ENCODE results near the gene SLC23A2. TPM values are rescaled to one million over a fixed set of nuclear protein-coding genes. Genes with fewer than 3 reads are reported as not detected.

SLC23A2 gene
- polyA plus RNA-seq, 1 of the 3 experiments (the other 2 are of a cell fraction): 14.0 TPM

DNA sequence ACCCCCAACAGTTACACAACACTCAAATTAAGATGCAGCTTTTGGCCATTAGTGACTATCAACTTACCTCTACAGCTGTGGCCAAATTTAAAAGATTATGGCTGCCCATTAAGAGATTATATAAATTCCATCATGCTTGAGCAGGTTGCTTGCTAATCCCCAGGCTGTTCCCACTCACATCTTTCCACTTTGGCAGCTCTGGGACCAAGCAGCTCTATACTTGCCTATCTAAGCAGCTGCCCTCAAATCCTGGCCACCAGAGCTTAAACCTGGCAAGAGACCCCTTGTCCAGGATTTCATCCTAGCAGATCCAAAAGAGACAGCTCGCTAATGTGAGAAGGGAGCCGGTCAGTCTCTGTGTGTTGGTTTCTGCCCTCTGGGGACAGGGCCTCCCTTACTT lies 127.9 kb downstream of the SLC23A2 start:
- Histone ChIP-seq H3F3A (replicated peaks; ENCODE audit: insufficient read depth) (no peaks in the 10 kb centered on the region), H3K79me2 (ENCODE audit: insufficient read depth) (no peaks in the 10 kb centered on the region), H3K9ac (no peak overlapping the region), H4K20me1 (ENCODE audit: insufficient read depth) (no peaks in the 10 kb centered on the region), H3K9me3 (no peaks in the 10 kb centered on the region), H3K4me1 (ENCODE audit: control insufficient read depth in 1 of 2, insufficient read depth in 2 of 2, low read depth in 1 of 2, low read length in 1 of 2) (no peaks in the 10 kb centered on the region; a peak in 1 of 4 replicates), H2AFZ (ENCODE audit: low read depth) (no peak overlapping the region), H3K36me3 (replicated peaks in 1 of 2; ENCODE audit: control insufficient read depth in 1 of 2, insufficient read depth in 2 of 2, low read length in 1 of 2) (peaks cover 4 to 28% of the 10 kb centered on the region in 2 experiments), H3K27ac (ENCODE audit: low read depth in 2 of 2, low read length in 1 of 2) (no peak overlapping the region), H3K9me2 (no peaks in the 10 kb centered on the region), H3K4me3 (ENCODE audit: low read depth in 2 of 2, low read length in 1 of 2) (no peak overlapping the region), H3K27me3 (ENCODE audit: insufficient read depth) (no peaks in the 10 kb centered on the region), H3K4me2 (no peak overlapping the region)
- ChIA-PET POLR2A (no interaction called here), CTCF (interaction anchor here (1.0 to 1.5 kb wide), 4 partner anchors 28 to 319 kb away, joined by 3 to 4 read pairs (median 3); no protein-coding TSS in a partner anchor)
- no peak for DNase-seq
- 94% methylated on average over 2 of the region's 2 CpGs for WGBS (ENCODE audit: low lambda C conversion rate)
- no peak for TF ChIP-seq GABPA (IDR thresholded peaks at IDR 0.05; ENCODE audit: low read depth)
- TF ChIP-seq RAD21 (IDR thresholded peaks at IDR 0.05; ENCODE audit: low read length): no peak
- TF ChIP-seq, protein P1, sequence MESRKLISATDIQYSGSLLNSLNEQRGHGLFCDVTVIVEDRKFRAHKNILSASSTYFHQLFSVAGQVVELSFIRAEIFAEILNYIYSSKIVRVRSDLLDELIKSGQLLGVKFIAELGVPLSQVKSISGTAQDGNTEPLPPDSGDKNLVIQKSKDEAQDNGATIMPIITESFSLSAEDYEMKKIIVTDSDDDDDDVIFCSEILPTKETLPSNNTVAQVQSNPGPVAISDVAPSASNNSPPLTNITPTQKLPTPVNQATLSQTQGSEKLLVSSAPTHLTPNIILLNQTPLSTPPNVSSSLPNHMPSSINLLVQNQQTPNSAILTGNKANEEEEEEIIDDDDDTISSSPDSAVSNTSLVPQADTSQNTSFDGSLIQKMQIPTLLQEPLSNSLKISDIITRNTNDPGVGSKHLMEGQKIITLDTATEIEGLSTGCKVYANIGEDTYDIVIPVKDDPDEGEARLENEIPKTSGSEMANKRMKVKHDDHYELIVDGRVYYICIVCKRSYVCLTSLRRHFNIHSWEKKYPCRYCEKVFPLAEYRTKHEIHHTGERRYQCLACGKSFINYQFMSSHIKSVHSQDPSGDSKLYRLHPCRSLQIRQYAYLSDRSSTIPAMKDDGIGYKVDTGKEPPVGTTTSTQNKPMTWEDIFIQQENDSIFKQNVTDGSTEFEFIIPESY (IDR thresholded peaks at IDR 0.05; ENCODE audit: borderline replicate concordance, low read depth): no peak
- TF ChIP-seq, protein P2, sequence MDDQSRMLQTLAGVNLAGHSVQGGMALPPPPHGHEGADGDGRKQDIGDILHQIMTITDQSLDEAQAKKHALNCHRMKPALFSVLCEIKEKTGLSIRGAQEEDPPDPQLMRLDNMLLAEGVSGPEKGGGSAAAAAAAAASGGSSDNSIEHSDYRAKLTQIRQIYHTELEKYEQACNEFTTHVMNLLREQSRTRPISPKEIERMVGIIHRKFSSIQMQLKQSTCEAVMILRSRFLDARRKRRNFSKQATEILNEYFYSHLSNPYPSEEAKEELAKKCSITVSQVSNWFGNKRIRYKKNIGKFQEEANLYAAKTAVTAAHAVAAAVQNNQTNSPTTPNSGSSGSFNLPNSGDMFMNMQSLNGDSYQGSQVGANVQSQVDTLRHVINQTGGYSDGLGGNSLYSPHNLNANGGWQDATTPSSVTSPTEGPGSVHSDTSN (IDR thresholded peaks at IDR 0.05): no peak
- TF ChIP-seq, protein P3, sequence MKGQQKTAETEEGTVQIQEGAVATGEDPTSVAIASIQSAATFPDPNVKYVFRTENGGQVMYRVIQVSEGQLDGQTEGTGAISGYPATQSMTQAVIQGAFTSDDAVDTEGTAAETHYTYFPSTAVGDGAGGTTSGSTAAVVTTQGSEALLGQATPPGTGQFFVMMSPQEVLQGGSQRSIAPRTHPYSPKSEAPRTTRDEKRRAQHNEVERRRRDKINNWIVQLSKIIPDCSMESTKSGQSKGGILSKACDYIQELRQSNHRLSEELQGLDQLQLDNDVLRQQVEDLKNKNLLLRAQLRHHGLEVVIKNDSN (IDR thresholded peaks at IDR 0.05; ENCODE audit: borderline replicate concordance, low read depth): no peak
- no peak for TF ChIP-seq NFIC (IDR thresholded peaks at IDR 0.05; ENCODE audit: borderline replicate concordance)
- TF ChIP-seq MEF2A (IDR thresholded peaks at IDR 0.05; ENCODE audit: borderline replicate concordance, low read depth): no peak

DNA sequence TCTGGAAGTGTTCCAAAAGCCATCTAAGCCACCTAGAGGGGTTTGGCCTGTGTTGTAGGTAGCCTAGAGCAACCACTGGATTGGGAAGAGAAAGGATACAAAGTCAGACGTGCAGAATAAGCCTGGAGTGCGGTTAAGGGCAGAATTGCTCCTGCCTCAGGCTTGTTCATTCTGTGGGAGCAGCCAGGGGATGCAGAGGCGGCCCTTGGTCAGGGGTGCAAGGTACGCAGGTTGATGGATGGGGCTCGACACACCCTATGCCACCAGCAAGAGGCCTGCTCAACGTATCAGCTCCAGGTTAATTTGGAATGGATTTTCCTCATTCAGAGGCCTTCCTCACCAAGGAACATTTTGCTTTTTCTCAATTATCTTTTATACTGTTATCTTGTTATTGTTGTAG lies 129.8 kb downstream of the SLC23A2 start:
- TF ChIP-seq, protein P4, sequence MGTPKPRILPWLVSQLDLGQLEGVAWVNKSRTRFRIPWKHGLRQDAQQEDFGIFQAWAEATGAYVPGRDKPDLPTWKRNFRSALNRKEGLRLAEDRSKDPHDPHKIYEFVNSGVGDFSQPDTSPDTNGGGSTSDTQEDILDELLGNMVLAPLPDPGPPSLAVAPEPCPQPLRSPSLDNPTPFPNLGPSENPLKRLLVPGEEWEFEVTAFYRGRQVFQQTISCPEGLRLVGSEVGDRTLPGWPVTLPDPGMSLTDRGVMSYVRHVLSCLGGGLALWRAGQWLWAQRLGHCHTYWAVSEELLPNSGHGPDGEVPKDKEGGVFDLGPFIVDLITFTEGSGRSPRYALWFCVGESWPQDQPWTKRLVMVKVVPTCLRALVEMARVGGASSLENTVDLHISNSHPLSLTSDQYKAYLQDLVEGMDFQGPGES (IDR thresholded peaks at IDR 0.05; ENCODE audit: low read depth, low read length): no peak
- 99% methylated on average over 6 of the region's 6 CpGs for WGBS (ENCODE audit: low lambda C conversion rate)
- Histone ChIP-seq H3K79me2 (ENCODE audit: insufficient read depth) (no peaks in the 10 kb centered on the region), H3K4me2 (no peak overlapping the region), H3K4me3 (ENCODE audit: low read depth in 2 of 2, low read length in 1 of 2) (no peak overlapping the region), H3F3A (replicated peaks; ENCODE audit: insufficient read depth) (no peaks in the 10 kb centered on the region), H3K9me2 (no peaks in the 10 kb centered on the region), H3K27ac (ENCODE audit: low read depth in 2 of 2, low read length in 1 of 2) (no peak overlapping the region), H3K36me3 (replicated peaks in 1 of 2; ENCODE audit: control insufficient read depth in 1 of 2, insufficient read depth in 2 of 2, low read length in 1 of 2) (peaks cover 4 to 29% of the 10 kb centered on the region in 2 experiments), H3K27me3 (ENCODE audit: insufficient read depth) (no peaks in the 10 kb centered on the region), H3K9me3 (no peaks in the 10 kb centered on the region), H4K20me1 (ENCODE audit: insufficient read depth) (no peaks in the 10 kb centered on the region), H2AFZ (ENCODE audit: low read depth) (no peak overlapping the region), H3K9ac (no peak overlapping the region), H3K4me1 (ENCODE audit: control insufficient read depth in 1 of 2, insufficient read depth in 2 of 2, low read depth in 1 of 2, low read length in 1 of 2) (no peaks in the 10 kb centered on the region; a peak in 1 of 4 replicates)
- DNase-seq: no peak
- POLR2A ChIA-PET: no interaction called here
- CTCF ChIA-PET: interaction anchor here (1.2 kb wide), 1 partner anchor 230 kb away, joined by 3 read pairs; no protein-coding TSS in a partner anchor
